Raji (cell line): Measurements from ENCODE around the gene AP5B1.

ENCODE experiments used
- POLR2A ChIP-seq: IDR thresholded peaks from 2 replicates; pipeline ENCODE4 v1.6.1; 2011; ENCODE audit warnings: low read depth, low read length, control low read depth; ENCODE audit not compliant: insufficient read depth

The AP5B1 gene

DNA sequence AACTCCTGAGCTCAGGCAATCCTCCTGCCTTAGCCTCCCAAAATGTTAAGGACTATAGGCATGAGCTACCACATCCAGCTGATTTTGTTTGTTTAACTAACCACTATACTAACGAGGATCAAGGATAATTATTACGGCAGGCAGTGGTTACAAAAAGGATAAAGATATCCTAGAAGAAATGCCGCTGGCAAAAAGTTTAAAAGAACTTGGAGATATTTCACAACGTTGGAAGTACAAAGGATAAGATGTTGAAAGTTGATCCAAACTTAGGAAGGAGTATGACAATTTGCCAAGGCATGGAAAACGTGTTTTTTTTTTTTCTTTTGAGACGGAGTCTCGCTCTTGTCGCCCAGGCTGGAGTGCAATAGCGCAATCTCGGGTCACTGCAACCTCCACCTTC is 13.4 kb downstream of the AP5B1 start:
- TF ChIP-seq POLR2A = no peak

DNA sequence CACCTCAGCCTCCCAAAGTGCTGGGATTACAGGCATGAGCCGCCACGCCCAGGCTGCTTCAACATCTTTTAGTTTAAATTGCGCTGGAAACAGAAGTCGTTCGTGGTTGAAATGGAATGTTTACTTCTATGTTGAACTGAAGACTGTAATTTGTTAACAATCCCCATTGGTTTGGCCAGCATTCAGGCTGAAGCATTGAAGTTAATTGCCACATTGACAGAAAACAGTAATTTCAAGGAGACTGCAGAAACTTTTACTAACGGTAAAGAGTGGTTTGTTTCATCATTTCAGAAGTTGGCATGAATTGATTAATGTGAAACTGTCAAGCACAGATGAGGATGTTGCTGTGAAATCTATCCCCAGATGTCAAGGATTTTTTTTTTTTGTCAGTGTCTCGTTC is 14.2 kb downstream of the AP5B1 start:
- no peak for TF ChIP-seq POLR2A

- no peak for TF ChIP-seq POLR2A
Measured at GRCh38 chr11:65764434-65764833, 16.3 kb downstream of the AP5B1 start.

DNA sequence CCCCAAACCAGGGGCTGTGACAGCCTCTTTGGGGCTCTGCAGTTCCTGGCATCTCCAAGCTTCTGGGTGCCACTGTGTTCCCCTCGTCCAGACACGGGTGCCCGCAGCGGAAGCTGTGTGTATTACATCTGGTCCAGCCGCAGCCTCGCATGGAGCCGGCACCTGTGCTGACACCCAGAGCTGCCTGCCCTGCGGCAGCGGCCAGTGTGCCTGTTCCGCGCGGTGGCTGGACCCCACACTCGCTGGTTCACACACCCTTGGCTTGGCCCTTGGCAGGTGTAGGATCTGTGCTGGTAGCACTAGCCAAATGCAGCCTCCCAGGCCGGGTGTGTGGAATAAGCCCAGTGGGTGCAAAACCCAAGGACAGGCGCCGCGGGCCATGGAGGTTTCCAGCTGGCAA is 35.7 kb downstream of the AP5B1 start:
- no peak for TF ChIP-seq POLR2A

- TF ChIP-seq POLR2A = no peak
Measured at GRCh38 chr11:65744699-65745042, 36.1 kb downstream of the AP5B1 start.

DNA sequence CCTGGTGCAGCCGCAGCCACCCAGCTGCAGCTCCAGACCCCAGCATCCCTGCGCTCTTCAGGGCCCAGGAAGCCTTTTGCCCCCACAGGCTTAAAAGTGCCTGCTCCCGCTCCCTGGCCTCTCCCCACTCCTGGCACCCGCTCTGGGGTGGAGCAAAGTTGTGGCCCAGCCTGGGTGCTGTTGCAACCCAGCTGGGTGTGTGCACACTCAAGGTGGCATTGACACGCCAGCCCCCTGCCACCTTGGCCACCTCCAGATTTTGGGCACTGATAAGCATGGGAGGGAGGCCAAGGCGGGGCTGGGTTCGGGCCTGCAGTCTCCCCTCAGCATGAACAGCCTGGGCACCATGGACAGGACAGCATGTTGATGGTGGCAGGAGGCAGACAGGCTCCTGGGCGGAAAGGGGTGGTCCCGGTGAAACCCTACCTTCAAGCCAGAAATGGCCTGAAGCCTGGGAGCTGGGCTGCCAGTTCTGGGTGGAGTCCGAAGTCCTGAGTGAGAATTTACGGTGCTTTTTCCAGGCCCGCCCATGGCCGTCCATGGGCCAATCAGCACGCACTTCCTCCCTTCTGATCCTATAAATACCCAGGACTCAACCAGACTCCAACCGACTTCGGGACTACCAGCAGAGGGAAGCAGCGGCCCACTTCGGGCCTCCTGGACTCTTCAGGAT is 36.6 kb downstream of the AP5B1 start:
- no peak for TF ChIP-seq POLR2A

GRCh38 chr11:65743681-65744025 is 37.1 kb downstream of the AP5B1 start:
- TF ChIP-seq POLR2A = no peak

DNA sequence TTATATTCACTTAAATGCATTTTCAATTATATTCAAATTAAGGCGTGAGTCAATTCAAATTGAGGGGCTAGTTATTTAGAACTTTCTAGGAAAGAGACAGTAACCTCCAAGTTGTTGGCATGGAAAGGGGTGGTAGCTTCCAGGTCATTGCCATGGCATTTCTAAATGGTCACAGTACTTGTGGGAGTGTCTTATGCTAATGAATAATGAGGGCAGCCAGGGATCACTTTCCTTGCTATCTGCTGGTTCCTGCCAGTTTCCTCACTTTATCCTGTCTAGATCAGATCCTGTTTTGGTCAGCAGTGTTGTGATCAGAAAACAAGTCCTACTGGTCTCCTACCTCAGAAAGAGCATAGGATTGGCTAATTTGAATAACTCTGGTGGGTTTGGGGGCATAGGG is 38.4 kb downstream of the AP5B1 start:
- no peak for TF ChIP-seq POLR2A

DNA sequence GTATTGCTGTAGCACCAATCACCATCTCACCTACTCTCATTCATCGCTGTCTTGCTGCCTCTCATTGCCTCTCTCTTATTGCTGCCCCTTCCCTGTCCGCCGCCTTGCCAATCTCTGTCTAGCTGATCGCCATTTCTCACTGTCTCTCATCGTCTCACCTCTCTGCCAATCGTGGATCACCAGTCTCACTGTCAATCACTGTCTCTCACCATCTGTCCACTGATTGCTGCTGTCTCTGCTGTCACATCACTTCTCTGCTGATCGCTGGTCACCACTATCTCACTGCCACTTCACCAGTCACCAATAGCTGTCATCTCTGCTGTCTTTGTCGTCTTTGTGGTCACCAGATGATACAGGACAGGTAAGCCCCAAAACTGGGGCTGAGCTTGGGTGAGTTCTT is 39.6 kb downstream of the AP5B1 start:
- no peak for TF ChIP-seq POLR2A

DNA sequence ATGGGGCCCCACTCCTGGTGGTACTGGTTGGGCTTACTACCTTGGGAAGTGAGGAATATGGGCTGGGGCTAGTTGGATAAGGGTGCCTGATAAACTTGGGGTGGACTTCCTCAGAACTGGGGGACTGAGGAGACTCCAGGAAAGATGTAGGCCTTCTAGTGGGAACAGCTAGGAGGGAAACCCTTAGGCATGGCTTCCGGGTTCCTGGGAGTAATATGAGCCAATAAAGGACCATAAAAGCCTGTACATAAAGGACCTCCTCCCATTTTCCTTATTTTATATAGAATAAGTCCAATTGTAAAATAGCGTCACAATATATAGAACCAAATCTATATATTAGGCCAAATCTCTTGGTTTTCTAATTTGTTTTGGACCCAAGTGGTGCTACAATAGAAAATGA is 41.8 kb downstream of the AP5B1 start:
- no peak for TF ChIP-seq POLR2A

- no peak for TF ChIP-seq POLR2A
Measured at GRCh38 chr11:65736810-65737209, 44.0 kb downstream of the AP5B1 start.

DNA sequence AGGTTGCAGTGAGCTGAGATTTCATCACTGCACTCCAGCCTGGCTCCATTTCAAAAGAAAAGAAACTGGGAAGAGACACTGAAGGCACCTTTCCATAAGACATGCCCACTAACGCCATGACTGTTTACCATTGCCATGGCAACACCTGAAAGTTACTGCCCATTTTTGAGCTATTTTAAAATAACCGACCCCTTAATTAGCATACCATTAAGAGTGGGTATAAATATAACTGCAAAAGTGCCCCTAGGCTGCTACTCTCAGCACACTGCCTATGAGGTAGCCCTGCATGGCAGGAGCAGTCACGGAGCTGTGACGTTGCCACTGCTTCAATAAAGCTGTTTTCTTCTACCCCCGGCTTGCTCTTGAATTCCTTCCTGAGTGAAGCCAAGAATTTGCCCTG is 50.3 kb downstream of the AP5B1 start:
- no peak for TF ChIP-seq POLR2A

- no peak for TF ChIP-seq POLR2A
Measured at GRCh38 chr11:65727865-65728264, 52.9 kb downstream of the AP5B1 start.

- TF ChIP-seq POLR2A = no peak
Measured at GRCh38 chr11:65726660-65727059, 54.1 kb downstream of the AP5B1 start.
